Transverse colon (tissue), 4 donors: ENCODE measurements around the gene CLCN1. TPM values are rescaled to one million over a fixed set of nuclear protein-coding genes. Genes with fewer than 3 reads are reported as not detected.

Source experiments
- DNase-seq: peaks from one replicate; pipeline ENCODE4 v3.0.0-alpha.2; 2019
- H3K27ac ChIP-seq, 4 donors: fragments of 200-600 bp; sonication (generic); 2 replicates each; pipeline ENCODE4 v1.5.1; 2016 to 2018; ENCODE audit warnings: inconsistent platforms in 4 of 4
- H3K27me3 ChIP-seq: fragments of 200-600 bp; sonication (generic); 2 replicates; pipeline ENCODE4 v1.5.1; 2017; ENCODE audit warnings: inconsistent platforms
- H3K36me3 ChIP-seq, 4 donors: fragments of 200-600 bp; sonication (generic); 2 replicates each; pipeline ENCODE4 v1.5.1; 2017 to 2019; ENCODE audit warnings: inconsistent platforms in 4 of 4
- H3K4me1 ChIP-seq, 4 donors: fragments of 200-600 bp; sonication (generic); 2 replicates each; pipeline ENCODE4 v1.5.1; 2017 to 2020; ENCODE audit warnings: inconsistent platforms in 4 of 4
- H3K4me3 ChIP-seq, 4 donors: fragments of 200-600 bp; sonication (generic); 1 replicate in 1 of 4; 2 replicates in 3 of 4; pipeline versions ENCODE4 v1.5.1 to v1.6.1; 2017 to 2019; ENCODE audit warnings: inconsistent platforms in 4 of 4
- H3K9me3 ChIP-seq, 2 donors: fragments of 200-600 bp; sonication (generic); 2 replicates each; pipeline ENCODE4 v1.5.1; 2017 to 2019; ENCODE audit warnings: inconsistent platforms in 2 of 2
- EP300 ChIP-seq: sonication (generic); formaldehyde crosslinking; IDR thresholded peaks from one replicate; pipeline ENCODE4 v1.6.1; 2017; ENCODE audit warnings: antibody characterized with exemption, low read depth
- POLR2A ChIP-seq: fragments of 450-650 bp; IDR thresholded peaks from one replicate; pipeline ENCODE4 v1.6.1; 2016; ENCODE audit warnings: antibody characterized with exemption, mild to moderate bottlenecking, moderate library complexity
- POLR2AphosphoS5 ChIP-seq, 3 donors: sonication (generic); formaldehyde crosslinking; IDR thresholded peaks; one replicate each; pipeline ENCODE4 v1.6.1; 2016; ENCODE audit warnings: antibody characterized with exemption in 3 of 3
- WGBS, 2 donors: methylation state at CpG; one replicate each; pipeline ENCODE4 v1.1.5; 2018; ENCODE audit warnings: low coverage in 1 of 2; 5-methylcytosine and 5-hydroxymethylcytosine counted together
- in situ Hi-C, 4 donors: fragments of 200-750 bp; cut with MboI; loops; one replicate each; pipeline versions ENCODE4 v1.15.0 to v1.15.1; 2017; ENCODE audit warnings: low sequenced_read_pairs in 3 of 4, low pct_ligation_motif_present in 1 of 4, low pct_unique_long_range_greater_than_20kb in 1 of 4
- intact Hi-C: fragments of 100-400 bp; cut with DNase I; formaldehyde crosslinking; loops from one replicate; pipeline ENCODE4 v1.15.1; 2023; ENCODE audit warnings: low total_unique reads
- total RNA-seq, 4 donors: library from RNA; depleted of rRNA; stranded (reverse); fragments of >200 nt; gene quantifications; one replicate each; pipeline ENCODE4 v1.1.0, GENCODE V29; 2016
- TF ChIP-seq, protein P1 (sequence below), 5 experiments: fragments of 200-600 bp in 3 of 5; fragments of 450-650 bp in 2 of 5; sonication (generic) in 3 of 5; IDR thresholded peaks; 1 replicate in 2 of 5; 2 replicates in 3 of 5; pipeline ENCODE4 v1.5.1; 2016 to 2017; ENCODE audit warnings: antibody characterized with exemption in 5 of 5, inconsistent platforms in 3 of 5, mild to moderate bottlenecking in 2 of 5, moderate library complexity in 1 of 5

Gene CLCN1
- total RNA-seq, 4 donors from 2014 or later = not detected

DNA sequence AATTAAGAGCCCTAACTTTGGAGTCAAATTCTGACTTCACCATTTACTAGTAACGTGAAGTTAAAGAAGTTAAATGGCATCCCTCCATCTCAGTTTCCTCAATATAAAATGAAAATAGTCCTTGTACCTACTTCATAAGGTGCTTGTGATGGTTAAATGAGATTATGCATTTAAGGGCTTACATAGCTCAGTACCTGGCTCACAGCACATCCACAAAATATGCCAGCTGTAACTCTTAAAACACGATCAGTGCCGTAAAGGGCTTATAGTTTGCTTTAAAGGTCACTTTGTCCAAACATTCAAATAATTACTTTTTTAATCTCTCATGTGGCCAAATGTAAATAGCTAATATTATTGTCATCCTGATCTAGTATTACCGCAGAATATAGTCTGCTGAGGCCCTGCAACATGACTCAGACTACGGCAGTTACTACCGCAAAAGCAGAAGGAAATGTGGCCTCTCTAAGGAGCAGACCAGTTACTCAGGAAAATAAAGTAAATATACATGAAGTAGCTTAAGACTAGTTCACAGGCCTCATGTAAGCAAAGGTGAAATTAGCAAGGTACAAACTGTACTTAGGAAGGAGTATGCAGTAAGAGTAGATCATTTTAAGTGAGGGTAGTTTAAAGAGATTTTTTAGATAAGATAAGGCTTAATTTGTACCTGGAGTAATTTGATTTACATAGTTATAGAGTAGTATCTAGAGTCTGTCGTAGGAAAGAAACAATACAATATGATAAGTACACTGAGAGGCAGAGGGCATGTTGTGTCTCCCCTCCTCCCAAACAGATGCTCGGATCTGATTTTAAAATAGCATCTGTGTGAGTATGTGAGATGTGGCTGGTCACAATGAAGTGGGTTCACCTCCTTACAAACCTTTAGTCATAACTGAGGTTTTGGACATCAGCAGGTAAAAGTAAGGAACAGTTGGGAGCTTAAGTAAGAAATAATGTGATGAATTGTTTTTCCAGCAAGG lies 14.7 kb upstream of the CLCN1 start:
- H3K9me3 ChIP-seq = no peaks in the 10 kb centered on the region
- no peak for DNase-seq
- peaks cover 0 to 25% (median 5%) of the 10 kb centered on the region in 4 donors for H3K4me1 ChIP-seq
- peaks cover 0 to 77% (median 26%) of the 10 kb centered on the region in 4 donors for H3K36me3 ChIP-seq
- H3K27ac ChIP-seq = peak overlapping the region in 3 of 4 donors; percentile 1 to 45 (median 14)
- TF ChIP-seq EP300 (no peak), POLR2AphosphoS5 (IDR thresholded peaks at IDR 0.05) (no peak)
- TF ChIP-seq, protein P1, sequence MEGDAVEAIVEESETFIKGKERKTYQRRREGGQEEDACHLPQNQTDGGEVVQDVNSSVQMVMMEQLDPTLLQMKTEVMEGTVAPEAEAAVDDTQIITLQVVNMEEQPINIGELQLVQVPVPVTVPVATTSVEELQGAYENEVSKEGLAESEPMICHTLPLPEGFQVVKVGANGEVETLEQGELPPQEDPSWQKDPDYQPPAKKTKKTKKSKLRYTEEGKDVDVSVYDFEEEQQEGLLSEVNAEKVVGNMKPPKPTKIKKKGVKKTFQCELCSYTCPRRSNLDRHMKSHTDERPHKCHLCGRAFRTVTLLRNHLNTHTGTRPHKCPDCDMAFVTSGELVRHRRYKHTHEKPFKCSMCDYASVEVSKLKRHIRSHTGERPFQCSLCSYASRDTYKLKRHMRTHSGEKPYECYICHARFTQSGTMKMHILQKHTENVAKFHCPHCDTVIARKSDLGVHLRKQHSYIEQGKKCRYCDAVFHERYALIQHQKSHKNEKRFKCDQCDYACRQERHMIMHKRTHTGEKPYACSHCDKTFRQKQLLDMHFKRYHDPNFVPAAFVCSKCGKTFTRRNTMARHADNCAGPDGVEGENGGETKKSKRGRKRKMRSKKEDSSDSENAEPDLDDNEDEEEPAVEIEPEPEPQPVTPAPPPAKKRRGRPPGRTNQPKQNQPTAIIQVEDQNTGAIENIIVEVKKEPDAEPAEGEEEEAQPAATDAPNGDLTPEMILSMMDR (IDR thresholded peaks at IDR 0.05) = no peak
- no peak overlapping the region for H3K4me3 ChIP-seq
- H3K27me3 ChIP-seq = no peaks in the 10 kb centered on the region
- in situ Hi-C loops = loop anchor here in 3 of 4 donors (5.0 to 10.0 kb wide), 2 partner anchors 56 to 59 kb away; no protein-coding TSS in a partner anchor
- intact Hi-C loops = no loop called here
- WGBS, 2 donors = 52 to 54% methylated on average over 8 of the region's 8 CpGs

DNA sequence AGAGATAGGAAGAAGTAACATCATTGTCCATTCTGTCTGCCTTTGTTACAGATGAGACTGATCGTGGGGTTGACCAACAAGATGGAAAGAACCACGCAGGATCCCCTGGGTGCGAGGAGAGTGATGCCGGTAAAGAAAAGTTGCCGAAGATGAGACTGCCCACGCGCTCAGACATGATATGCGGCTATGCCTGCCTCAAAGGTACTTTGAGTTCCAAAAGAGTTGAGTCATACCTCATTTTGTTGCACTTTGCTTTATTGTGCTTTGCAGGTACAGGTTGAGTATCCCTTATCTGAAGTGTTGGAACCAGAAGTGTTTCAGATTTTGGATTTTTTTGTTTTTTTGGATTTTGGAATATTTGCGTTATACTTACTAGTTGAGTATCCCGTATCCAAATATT lies 12.2 kb upstream of the CLCN1 start:
- H3K9me3 ChIP-seq = no peaks in the 10 kb centered on the region
- TF ChIP-seq POLR2AphosphoS5 (IDR thresholded peaks at IDR 0.05) = no peak
- in situ Hi-C loops = loop anchor here in 3 of 4 donors (5.0 to 10.0 kb wide), 2 partner anchors 59 to 61 kb away; no protein-coding TSS in a partner anchor

DNA sequence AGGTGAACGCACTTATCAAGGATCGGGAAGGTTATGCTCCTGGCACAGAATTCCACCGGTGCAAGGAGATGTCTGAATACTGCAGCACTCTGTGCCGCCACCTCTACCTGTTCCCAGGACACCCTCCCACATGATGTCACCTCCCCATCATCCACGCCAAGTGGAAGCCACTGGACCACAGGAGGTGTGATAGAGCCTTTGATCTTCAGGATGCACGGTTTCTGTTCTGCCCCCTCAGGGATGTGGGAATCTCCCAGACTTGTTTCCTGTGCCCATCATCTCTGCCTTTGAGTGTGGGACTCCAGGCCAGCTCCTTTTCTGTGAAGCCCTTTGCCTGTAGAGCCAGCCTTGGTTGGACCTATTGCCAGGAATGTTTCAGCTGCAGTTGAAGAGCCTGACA lies 11.0 kb upstream of the CLCN1 start:
- 80 to 100% methylated on average over 1 to 5 of the region's 6 CpGs for WGBS, 2 donors
- Histone ChIP-seq H3K36me3 (peaks cover 0 to 64% (median 25%) of the 10 kb centered on the region in 4 donors), H3K4me1 (peaks cover 0 to 15% (median 5%) of the 10 kb centered on the region in 4 donors), H3K27me3 (no peaks in the 10 kb centered on the region), H3K27ac (no peak overlapping the region), H3K4me3 (no peak overlapping the region), H3K9me3 (no peaks in the 10 kb centered on the region)
- intact Hi-C loops (loop anchor here (5.0 kb wide), 1 partner anchor 63 kb away; no protein-coding TSS in a partner anchor), in situ Hi-C loops (loop anchor here in 3 of 4 donors (5.0 to 10.0 kb wide), 2 partner anchors 60 to 63 kb away; no protein-coding TSS in a partner anchor)
- DNase-seq = no peak
- TF ChIP-seq, protein P1 (IDR thresholded peaks at IDR 0.05) = no peak
- TF ChIP-seq POLR2AphosphoS5 (IDR thresholded peaks at IDR 0.05) (no peak), POLR2A (no peak), EP300 (no peak)

More for the DNA sequence above, 12.2 kb upstream of the CLCN1 start:
- no peak for DNase-seq
- WGBS, 2 donors = 93 to 100% methylated on average over 2 to 10 of the region's 10 CpGs
- Histone ChIP-seq H3K27me3 (no peaks in the 10 kb centered on the region), H3K4me3 (no peak overlapping the region), H3K36me3 (peaks cover 0 to 75% (median 27%) of the 10 kb centered on the region in 4 donors), H3K4me1 (peaks cover 0 to 20% (median 5%) of the 10 kb centered on the region in 4 donors), H3K27ac (no peak overlapping the region)
- intact Hi-C loops = no loop called here

DNA sequence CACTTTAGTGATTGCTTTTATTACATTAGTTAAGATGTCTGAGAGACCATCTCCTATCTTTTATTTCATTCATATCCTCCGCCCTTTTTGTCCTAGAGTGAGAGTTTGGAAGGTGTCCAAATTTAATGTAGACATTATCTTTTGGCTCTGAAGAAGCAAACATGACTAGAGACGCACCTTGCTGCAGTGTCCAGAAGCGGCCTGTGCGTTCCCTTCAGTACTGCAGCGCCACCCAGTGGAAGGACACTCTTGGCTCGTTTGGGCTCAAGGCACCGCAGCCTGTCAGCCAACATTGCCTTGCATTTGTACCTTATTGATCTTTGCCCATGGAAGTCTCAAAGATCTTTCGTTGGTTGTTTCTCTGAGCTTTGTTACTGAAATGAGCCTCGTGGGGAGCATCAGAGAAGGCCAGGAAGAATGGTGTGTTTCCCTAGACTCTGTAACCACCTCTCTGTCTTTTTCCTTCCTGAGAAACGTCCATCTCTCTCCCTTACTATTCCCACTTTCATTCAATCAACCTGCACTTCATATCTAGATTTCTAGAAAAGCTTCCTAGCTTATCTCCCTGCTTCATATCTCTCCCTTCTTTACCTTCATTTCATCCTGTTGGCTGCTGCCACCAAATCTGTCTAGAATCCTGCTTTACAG lies 10.4 kb upstream of the CLCN1 start:
- WGBS, 2 donors = 49 to 60% methylated on average over 5 to 10 of the region's 10 CpGs
- H3K9me3 ChIP-seq = no peaks in the 10 kb centered on the region
- intact Hi-C loops = loop anchor here (5.0 kb wide), 1 partner anchor 63 kb away; no protein-coding TSS in a partner anchor
- H3K4me1 ChIP-seq = peaks cover 0 to 9% (median 3%) of the 10 kb centered on the region in 4 donors
- H3K4me3 ChIP-seq = no peak overlapping the region
- H3K27ac ChIP-seq = no peak overlapping the region
- H3K27me3 ChIP-seq = no peaks in the 10 kb centered on the region
- DNase-seq = peak; percentile 90
- TF ChIP-seq, protein P1 (IDR thresholded peaks at IDR 0.05) = peak; percentile 72 to 91 (median 80)
- TF ChIP-seq EP300 = no peak
- peak in 1 of 3 donors; percentile 24 for TF ChIP-seq POLR2AphosphoS5 (IDR thresholded peaks at IDR 0.05)
- in situ Hi-C loops = loop anchor here in 1 of 4 donors (10.0 kb wide), 1 partner anchor 61 kb away; no protein-coding TSS in a partner anchor
- H3K36me3 ChIP-seq = peaks cover 0 to 58% (median 23%) of the 10 kb centered on the region in 4 donors
